GM18858 (cell line): Measurements from ENCODE around the gene VAV3.
A peak's percentile ranks its signal among the peaks of the same experiment; 100 is the strongest.
"Not testable (repeated sequence)": the region's sequence is repeated elsewhere in the genome, so short reads cannot be mapped to it uniquely, and the experiment has no call there.

ENCODE experiments used
- ATAC-seq: cut with Tn5 transposase; IDR thresholded peaks from one replicate; pipeline ENCODE4 v1.9.1; 2021; ENCODE audit not compliant: unreplicated experiment

VAV3 gene

DNA sequence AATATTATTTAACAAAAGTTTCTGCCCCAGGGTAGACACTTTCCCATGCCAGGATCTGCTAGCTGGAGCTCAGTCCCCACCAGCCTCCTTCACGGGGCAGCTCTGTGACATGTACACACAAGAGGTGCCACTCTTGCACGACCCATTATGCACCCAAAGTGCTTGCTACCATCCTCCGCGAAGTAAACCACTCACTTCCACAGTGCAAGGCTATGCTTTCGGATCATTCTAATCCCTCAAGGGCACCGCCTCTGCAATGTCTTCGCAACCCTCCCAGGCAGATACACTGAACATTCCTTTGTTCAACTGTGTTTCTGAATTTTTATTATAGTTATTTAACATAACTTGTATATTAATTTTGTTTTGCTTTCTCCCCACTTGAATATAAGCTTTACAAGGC, 303.8 kb downstream of the VAV3 start:
- no peak for ATAC-seq

- no peak for ATAC-seq
These were observed 305.0 kb downstream of the VAV3 start for GRCh38 chr1:107659961-107660360.

DNA sequence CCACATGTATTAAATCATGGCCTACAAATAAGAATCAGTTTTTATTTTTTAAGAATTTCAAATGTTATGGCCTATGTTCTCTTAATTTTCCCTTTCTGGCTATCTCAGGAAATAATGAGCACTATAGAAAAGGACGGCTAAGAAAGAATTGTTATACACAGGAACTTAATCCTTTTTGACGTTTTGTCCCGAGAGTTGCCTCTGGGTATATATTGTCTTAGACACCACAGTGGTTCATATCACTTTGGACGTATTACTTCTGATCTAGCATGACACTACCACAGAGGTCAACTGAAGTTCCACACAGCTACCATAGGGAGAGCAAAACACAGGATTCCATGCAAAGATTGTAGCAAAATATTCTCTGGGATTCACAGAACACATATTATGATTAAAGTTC, 307.6 kb downstream of the VAV3 start:
- ATAC-seq, result no peak

- no peak for ATAC-seq
These were observed 311.2 kb downstream of the VAV3 start for GRCh38 chr1:107653765-107654164.

DNA sequence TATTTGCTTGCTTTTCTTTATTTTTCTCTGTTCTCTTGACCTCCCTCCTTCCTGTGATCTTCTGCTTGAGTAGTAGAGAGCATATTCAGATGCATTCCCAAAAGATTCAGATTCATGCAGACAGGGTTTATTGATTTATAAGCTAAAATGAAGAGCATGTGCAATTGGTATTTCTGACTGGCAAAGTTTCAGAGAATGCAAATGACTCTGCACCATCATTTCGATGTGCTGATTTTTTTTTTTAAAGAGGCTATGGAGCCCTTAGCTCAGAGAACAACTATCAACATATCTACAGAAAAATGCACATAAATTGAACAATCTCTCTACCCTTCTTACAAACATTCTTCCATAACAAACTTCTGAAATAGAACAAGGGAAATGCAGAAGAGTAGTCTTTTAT, 312.0 kb downstream of the VAV3 start:
- ATAC-seq, result no peak

DNA sequence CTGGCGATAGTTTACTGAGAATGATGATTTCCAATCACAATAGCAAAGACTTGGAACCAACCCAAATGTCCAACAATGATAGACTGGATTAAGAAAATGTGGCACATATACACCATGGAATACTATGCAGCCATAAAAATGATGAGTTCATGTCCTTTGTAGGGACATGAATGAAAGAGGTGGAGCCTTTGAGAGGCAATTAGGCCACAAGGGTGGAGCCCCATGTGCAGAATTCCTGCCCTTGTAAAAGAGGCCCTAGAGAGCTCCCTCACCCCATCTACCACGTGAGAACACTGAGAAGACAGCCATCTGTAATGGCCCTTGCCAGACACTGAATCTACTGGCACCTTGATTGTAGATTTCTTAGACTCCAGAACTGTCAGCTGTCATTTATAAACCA, 314.2 kb downstream of the VAV3 start:
- ATAC-seq, result not testable (repeated sequence)

DNA sequence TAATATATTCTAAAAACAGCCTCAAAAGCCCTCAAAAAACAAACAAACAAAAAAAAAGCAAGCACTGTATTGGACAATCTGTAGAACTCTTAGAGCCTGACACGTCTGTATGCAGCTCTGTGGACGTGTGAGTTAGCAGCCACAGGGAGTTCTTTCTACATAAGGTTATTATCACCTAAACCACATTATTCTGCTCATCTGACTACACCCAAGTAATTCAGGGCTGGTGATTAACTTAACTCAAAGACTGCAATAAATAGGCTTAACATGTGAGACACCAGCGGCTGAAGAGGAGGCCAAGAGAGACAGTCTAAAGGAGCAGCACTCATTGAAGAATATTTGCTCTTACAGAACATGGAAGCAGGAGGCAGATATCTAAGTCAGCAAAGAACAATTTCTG, 316.0 kb downstream of the VAV3 start:
- ATAC-seq, result no peak

- ATAC-seq, result no peak
These were observed 316.9 kb downstream of the VAV3 start for GRCh38 chr1:107648071-107648470.

GRCh38 chr1:107647012-107647411, 318.0 kb downstream of the VAV3 start:
- no peak for ATAC-seq

GRCh38 chr1:107643766-107644165, 321.2 kb downstream of the VAV3 start:
- no peak for ATAC-seq

GRCh38 chr1:107640207-107640606, 324.8 kb downstream of the VAV3 start:
- ATAC-seq, result no peak

DNA sequence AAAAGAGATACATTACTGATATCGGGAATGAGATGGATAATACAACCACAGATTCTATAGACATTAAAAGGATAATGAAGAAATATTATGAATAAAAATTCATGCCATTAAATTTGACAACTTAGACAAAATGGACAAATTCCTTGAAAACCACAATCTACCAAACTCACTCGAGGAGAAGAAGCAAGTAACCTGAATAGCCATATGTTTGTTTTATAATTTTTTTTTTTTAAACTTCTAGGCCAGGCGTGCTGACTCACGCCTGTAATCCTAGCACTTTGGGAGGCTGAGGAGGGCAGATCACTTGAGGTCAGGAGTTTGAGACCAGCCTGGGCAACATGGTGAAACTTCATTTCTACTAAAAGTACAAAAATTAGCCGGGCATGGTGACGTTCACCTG, 327.9 kb downstream of the VAV3 start:
- ATAC-seq, result no peak

GRCh38 chr1:107633596-107633995, 331.4 kb downstream of the VAV3 start:
- no peak for ATAC-seq

DNA sequence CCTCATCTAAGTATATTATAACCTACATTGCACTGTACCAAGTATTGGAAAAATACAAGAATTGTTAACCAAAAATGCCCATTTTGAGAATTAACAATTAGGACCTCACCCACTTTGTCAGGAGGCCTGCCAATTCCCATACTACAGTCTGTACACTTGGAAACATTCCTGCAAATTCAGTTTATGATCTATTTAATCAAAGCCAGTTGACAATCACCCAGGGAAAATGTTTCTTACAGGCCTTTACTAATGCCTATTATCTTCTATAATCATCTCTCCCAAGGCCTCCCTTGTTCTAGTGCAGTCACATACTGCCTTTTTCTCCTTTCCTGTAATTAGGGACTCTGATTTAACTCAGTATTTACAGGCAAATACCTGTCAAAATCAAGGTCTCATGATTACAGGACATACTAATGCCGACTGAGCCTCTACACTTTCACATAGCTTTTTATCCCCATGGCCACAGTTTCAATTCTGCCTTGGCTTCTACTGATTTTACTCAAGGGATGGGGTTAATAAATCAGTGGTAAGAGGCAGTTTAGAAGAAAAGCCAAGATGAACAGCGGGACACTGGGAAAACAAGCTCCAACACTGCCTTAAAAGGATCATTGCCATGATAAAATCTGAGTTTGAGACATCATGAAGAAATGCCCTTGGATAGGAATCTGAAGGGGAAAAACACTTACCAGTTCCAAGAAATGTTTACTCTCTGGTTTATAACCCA, 338.7 kb downstream of the VAV3 start:
- ATAC-seq, result peak; percentile 49

DNA sequence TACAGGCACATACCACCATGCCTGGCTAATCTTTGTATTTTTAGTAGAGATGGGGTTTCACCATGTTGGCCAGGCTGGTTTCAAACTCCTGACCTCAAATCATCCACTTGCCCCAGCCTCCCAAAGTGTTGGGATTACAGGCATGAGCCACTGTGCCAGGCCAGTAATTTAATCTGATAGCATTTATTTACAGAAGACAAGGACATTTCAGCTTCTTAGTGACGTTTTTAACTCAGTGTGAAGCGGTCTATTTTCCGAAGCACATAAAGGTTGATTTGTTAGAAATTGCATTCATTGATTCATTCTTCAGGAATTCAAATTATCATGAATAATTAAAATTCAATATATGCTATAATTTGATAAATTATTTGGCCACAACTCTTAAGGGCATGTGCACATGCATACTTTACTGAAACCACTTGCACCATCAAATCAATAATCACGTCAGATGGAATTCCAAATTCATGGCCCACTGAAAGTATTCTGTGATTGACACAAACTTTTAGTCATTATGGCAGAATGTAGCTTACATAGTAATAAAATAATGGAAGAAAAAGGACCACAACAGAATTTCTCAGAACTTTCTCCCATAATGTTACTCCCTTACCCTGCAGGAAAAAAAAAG, 339.5 kb downstream of the VAV3 start:
- no peak for ATAC-seq

DNA sequence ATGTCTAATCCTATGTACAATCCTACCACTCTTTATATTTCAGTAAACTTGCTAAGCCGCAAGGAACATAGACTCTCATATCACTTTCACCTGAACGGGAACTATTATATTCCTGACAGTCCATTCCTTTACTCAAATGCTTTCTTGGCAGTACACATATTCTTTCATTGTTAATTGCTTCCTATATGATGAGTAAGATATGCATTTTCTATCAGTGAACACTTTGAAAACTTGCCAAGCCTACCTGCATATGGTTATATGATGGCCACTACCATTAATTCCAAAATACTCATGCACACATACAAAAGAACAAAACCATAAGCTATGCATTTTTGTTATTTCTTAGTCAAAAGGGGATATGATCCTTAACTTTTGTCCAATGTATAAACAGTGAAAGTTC, 341.5 kb downstream of the VAV3 start:
- ATAC-seq, result no peak

DNA sequence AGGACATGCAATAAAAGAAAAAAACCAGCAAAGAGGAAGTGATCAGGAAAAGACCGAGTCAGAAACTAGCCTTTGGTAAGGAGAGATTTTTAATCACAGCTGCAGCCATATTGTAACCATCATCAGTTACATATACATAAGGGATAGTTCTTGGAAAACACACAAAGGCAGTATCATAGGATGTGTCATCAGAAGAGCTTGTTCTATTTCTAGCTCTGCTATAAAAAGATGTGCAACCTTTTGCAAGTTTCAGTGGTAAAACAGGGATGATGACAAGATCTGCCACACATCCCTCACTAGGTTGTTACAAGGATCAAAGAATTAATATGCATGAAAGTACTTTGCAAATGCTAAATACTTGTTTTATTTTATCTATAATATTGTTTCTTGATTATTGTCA, 342.0 kb downstream of the VAV3 start:
- ATAC-seq, result no peak

DNA sequence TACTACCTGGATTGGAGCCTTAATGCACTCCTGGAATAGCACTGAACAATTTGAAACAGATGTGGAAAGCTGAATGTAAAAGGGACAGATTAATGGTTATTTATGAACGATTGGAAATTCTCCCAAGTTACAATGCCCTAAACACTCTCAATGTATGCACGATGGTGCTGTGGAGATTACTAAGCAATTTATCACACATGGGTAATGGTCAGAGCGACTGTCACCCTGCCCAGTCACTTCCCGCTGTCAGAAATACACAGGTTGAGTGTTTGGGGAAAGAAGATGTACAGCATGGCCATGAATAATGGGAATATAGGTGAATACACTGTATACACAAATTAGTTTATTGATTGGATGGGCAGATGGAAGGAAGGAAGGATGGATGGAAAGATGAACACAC, 342.4 kb downstream of the VAV3 start:
- no peak for ATAC-seq

DNA sequence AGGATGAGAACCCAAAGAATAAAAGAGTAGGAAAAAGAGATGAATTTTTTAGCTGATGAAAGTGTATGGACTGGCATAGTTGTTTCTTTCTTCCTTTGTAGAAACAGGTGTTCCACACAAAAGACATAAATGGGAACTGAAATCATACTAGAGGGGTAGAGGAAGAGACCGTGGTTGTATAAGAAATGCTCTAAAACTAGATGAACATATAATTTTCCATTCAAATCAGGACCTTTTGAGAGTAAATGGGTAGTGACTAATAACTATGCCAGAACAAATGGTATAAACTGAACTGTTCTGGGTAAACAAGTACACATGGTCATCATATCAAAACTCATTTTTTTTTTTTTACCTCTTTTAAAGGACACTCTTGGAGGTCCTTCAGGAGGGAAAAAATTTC, 344.2 kb downstream of the VAV3 start:
- ATAC-seq, result no peak

DNA sequence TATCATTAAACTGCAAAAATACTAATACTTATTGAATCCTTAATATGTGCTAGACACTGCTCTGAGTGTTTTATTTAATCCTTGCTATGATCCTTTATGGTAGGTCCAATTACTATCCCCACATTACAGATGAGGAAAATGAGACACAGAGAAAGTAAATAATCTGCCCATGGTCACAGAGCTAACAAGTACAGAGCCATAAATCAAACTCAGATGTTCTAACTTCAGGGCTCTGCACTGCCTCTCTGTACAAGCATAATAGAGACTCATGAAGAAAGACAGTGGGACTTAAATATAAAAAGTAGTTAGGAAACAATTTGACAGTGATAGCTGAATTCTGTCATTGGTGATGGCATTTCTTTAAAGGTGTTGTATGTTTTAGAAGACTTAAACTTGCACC, 346.4 kb downstream of the VAV3 start:
- no peak for ATAC-seq

DNA sequence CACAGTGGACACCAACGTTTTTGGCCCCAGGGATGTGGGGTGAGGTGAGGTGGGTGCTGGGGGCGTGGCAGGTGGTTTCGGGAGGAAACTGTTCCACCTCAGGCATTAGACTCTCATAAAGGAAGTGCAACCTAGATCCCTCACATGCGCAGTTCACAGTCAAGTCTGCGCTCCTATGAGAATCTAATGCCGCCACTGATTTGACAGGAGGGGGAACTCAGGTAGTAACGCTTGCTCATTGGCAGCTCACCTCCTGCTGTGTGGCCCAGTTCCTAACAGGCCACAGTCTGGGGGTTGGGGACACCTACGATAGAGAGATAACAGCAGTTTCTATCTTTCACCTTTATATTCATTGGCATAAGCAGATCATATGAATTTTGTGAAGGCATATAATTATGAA, 347.1 kb downstream of the VAV3 start:
- ATAC-seq, result no peak

DNA sequence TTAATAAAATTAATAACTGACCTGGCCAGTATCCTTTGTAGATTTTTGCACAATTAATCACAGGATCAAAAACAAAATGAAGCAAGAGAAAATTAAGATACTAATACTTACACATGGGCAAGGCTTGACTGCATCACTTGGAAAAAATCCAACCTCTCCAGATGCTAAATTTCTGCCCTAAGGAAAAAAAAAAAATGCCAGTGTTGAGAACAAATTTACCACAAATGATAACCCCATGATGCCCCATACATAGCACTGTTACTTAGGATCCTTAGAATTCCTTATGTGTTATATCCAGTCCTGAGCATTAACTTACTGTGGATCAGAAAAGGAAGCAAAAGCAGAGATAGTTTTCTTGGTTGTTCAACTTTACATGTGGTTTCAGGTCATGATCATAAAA, 347.5 kb downstream of the VAV3 start:
- no peak for ATAC-seq

- ATAC-seq, result no peak
These were observed 355.2 kb downstream of the VAV3 start for GRCh38 chr1:107609808-107610207.
